Lower leg skin (tissue), 3 donors: ENCODE results near the gene FAM228B.

Experiments used
- CTCF ChIP-seq, 3 donors: fragments of 450-650 bp; IDR thresholded peaks; one replicate each; pipeline ENCODE4 v1.5.1; 2016; ENCODE audit warnings: antibody characterized with exemption in 3 of 3, mild to moderate bottlenecking in 3 of 3, moderate library complexity in 2 of 3
- POLR2A ChIP-seq, 2 donors: fragments of 450-650 bp; IDR thresholded peaks; one replicate each; pipeline ENCODE4 v1.6.1; 2016 to 2017; ENCODE audit warnings: antibody characterized with exemption in 2 of 2, mild to moderate bottlenecking in 1 of 2, moderate library complexity in 1 of 2

- TF ChIP-seq CTCF (IDR thresholded peaks at IDR 0.05) = no peak
- no peak for TF ChIP-seq POLR2A (IDR thresholded peaks at IDR 0.05)
Measured at GRCh38 chr2:24110660-24111303, 12.5 kb upstream of the FAM228B start.
